GM12873 (cell line): ENCODE data around the gene GLI3.

Source experiments
- TF ChIP-seq, protein P1 (sequence below): IDR thresholded peaks from 2 replicates; pipeline ENCODE4 v1.5.1; 2012; ENCODE audit warnings: low read depth, mild to moderate bottlenecking, moderate library complexity, low read length, control low read depth; ENCODE audit not compliant: insufficient read depth; ENCODE audit errors: missing control alignments

The GLI3 gene

DNA sequence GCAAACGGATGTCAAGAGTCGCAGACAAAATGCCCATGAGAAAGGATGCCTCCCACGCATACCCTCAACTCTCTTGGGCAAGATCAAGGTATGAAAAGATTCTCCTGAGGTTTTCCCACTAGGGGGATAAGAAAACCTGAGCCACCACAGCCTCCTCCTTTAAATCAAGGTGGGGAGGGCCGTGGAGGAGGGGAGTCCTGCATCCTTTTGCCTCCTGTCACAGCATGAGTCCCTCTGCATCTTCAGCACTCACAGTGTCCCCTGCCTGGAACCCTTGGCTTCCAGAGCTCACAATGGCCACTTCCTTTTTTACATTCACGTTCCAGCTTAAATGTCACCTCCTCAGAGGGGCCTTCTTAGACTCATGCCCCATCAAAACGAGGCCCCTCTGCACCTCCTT is 207.6 kb downstream of the GLI3 start:
- TF ChIP-seq, protein P1, sequence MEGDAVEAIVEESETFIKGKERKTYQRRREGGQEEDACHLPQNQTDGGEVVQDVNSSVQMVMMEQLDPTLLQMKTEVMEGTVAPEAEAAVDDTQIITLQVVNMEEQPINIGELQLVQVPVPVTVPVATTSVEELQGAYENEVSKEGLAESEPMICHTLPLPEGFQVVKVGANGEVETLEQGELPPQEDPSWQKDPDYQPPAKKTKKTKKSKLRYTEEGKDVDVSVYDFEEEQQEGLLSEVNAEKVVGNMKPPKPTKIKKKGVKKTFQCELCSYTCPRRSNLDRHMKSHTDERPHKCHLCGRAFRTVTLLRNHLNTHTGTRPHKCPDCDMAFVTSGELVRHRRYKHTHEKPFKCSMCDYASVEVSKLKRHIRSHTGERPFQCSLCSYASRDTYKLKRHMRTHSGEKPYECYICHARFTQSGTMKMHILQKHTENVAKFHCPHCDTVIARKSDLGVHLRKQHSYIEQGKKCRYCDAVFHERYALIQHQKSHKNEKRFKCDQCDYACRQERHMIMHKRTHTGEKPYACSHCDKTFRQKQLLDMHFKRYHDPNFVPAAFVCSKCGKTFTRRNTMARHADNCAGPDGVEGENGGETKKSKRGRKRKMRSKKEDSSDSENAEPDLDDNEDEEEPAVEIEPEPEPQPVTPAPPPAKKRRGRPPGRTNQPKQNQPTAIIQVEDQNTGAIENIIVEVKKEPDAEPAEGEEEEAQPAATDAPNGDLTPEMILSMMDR, result no peak

DNA sequence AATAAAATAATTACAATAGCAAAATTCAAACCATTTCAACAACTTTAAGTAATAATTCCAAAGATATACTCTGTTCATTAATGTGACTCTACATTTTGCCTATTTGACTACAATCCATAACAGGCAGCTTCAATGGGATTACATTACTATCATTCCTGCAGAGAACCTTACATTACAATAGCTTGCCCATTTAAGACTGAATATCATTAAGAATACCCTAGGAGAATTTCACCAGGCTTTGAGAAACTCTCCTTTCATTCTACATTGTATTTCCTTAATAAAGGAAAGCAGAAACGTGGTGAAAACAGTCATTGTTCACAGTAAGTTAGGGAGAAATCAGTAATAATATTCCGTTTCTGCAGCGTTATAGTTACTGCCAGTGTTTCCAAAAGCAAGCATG is 209.5 kb downstream of the GLI3 start:
- TF ChIP-seq, protein P1, result no peak

GRCh38 chr7:42026622-42027197 is 210.3 kb downstream of the GLI3 start:
- TF ChIP-seq, protein P1, result no peak

DNA sequence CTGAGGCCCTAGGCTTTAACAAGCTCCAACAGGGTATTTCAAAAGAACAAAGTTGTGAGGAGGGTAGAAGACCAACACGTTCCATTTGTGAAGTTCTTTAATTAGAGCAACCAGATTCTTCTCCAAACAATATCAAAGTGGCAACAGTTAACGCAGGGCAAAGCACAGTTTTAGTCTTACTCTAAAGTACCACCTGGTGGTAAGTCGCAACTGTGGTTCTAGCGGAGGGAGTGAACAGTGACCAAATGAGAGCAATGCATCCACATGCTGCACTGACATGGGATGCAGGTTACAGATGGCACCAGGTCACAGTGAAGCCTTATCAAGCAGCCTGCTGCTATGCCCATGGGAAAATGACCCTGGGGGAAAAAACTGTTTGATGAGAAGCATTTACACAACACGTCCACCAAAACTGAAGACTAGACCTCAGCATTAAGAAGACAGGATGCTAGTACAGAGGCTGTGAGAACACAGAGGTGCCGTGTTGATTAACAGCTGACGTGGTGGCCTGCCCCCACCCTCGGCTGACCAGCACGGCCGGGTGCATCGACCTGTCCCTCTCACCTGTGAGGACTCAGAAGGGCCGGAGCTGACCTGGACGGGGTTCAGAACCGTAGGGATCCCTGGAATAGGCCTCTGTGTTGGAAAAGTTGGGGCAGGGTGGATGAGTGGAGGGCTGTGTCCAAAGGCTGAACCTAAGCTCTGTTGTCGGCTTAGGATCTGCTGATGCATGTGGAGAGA is 211.2 kb downstream of the GLI3 start:
- TF ChIP-seq, protein P1, result no peak

- TF ChIP-seq, protein P1, result no peak
These were observed 212.5 kb downstream of the GLI3 start for GRCh38 chr7:42024537-42024936.

GRCh38 chr7:42023262-42023661 is 213.7 kb downstream of the GLI3 start:
- TF ChIP-seq, protein P1, result no peak

- TF ChIP-seq, protein P1, result no peak
These were observed 214.2 kb downstream of the GLI3 start for GRCh38 chr7:42022791-42023190.
